Activated naive CD4-positive, alpha-beta T cell treated with anti-CD3 and anti-CD28 coated beads, Interleukin-2, amount 50 U/mL, for 72 hours (primary cell): ENCODE measurements around the gene RPGRIP1L. TPM values are rescaled to one million over a fixed set of nuclear protein-coding genes. Genes with fewer than 3 reads are reported as not detected.

ENCODE experiments used
- ATAC-seq, 2 donors: fragments of 150-1000 bp; cut with Tn5 transposase; 2 replicates each; pipeline ENCODE4 v1.10.0; 2021; ENCODE audit warnings: mild to moderate bottlenecking in 2 of 2, moderate library complexity in 2 of 2
- DNase-seq, 2 donors: peaks; one replicate each; pipeline ENCODE4 v3.0.0; 2021 to 2022; ENCODE audit warnings: low spot score in 2 of 2
- H3K27ac Mint-ChIP-seq, 2 donors: one replicate each; pipeline ENCODE4 v1.8.0; 2022; ENCODE audit warnings: mild to moderate bottlenecking in 2 of 2, mixed read lengths in 2 of 2
- H3K36me3 Mint-ChIP-seq, 2 donors: one replicate each; pipeline ENCODE4 v1.8.0; 2022; ENCODE audit warnings: mixed read lengths in 2 of 2
- H3K9me3 Mint-ChIP-seq, 2 donors: one replicate each; pipeline ENCODE4 v1.8.0; 2022; ENCODE audit warnings: mixed read lengths in 2 of 2
- total RNA-seq, 2 donors: library from RNA; stranded (reverse); gene quantifications; one replicate each; pipeline ENCODE4 v1.2.3, GENCODE V29; 2022

Gene RPGRIP1L
- total RNA-seq, 2 donors from 2014 or later: 6.3 to 7.3 TPM

GRCh38 chr16:53681354-53681753 lies 22.3 kb downstream of the RPGRIP1L start:
- DNase-seq (no peak), ATAC-seq (no peak)
- Mint-ChIP-seq H3K36me3 (peaks cover 19 to 25% of the 10 kb centered on the region in 2 donors), H3K9me3 (no peaks in the 10 kb centered on the region), H3K27ac (no peak overlapping the region)

GRCh38 chr16:53680756-53681155 lies 22.9 kb downstream of the RPGRIP1L start:
- ATAC-seq (no peak), DNase-seq (no peak)
- no peak overlapping the region for H3K27ac Mint-ChIP-seq
- H3K36me3 Mint-ChIP-seq: peaks cover 19 to 20% of the 10 kb centered on the region in 2 donors
- no peaks in the 10 kb centered on the region for H3K9me3 Mint-ChIP-seq

- no peak for DNase-seq
- no peak for ATAC-seq
- H3K27ac Mint-ChIP-seq: no peak overlapping the region
- no peaks in the 10 kb centered on the region for H3K9me3 Mint-ChIP-seq
- H3K36me3 Mint-ChIP-seq: peaks cover 8 to 12% of the 10 kb centered on the region in 2 donors
Measured at GRCh38 chr16:53678756-53679343, 24.8 kb downstream of the RPGRIP1L start.

- Mint-ChIP-seq H3K27ac (no peak overlapping the region), H3K36me3 (peaks cover under 1 to 7% of the 10 kb centered on the region in 2 donors), H3K9me3 (no peaks in the 10 kb centered on the region)
- ATAC-seq (no peak), DNase-seq (no peak)
Measured at GRCh38 chr16:53678155-53678554, 25.5 kb downstream of the RPGRIP1L start.

GRCh38 chr16:53673189-53673588 lies 30.5 kb downstream of the RPGRIP1L start:
- H3K27ac Mint-ChIP-seq: no peak overlapping the region
- H3K9me3 Mint-ChIP-seq: no peaks in the 10 kb centered on the region
- no peak for ATAC-seq
- no peaks in the 10 kb centered on the region for H3K36me3 Mint-ChIP-seq
- no peak for DNase-seq

- Mint-ChIP-seq H3K9me3 (no peaks in the 10 kb centered on the region), H3K27ac (no peak overlapping the region), H3K36me3 (no peaks in the 10 kb centered on the region)
- DNase-seq: no peak
- ATAC-seq: no peak
Measured at GRCh38 chr16:53672461-53672860, 31.2 kb downstream of the RPGRIP1L start.

GRCh38 chr16:53668869-53669268 lies 34.8 kb downstream of the RPGRIP1L start:
- ATAC-seq: no peak
- Mint-ChIP-seq H3K27ac (no peak overlapping the region), H3K36me3 (no peaks in the 10 kb centered on the region), H3K9me3 (no peaks in the 10 kb centered on the region)
- no peak for DNase-seq

GRCh38 chr16:53666786-53667415 lies 36.8 kb downstream of the RPGRIP1L start:
- Mint-ChIP-seq H3K9me3 (no peaks in the 10 kb centered on the region), H3K27ac (no peak overlapping the region), H3K36me3 (no peaks in the 10 kb centered on the region)
- DNase-seq (no peak), ATAC-seq (no peak)

- no peaks in the 10 kb centered on the region for H3K36me3 Mint-ChIP-seq
- DNase-seq (peak in 1 of 2 donors; percentile 10), ATAC-seq (peak; percentile 98 to 99)
- no peaks in the 10 kb centered on the region for H3K9me3 Mint-ChIP-seq
- peak overlapping the region in 1 of 2 donors; percentile 50 for H3K27ac Mint-ChIP-seq
Measured at GRCh38 chr16:53664724-53665345, 38.8 kb downstream of the RPGRIP1L start.

GRCh38 chr16:53662072-53662471 lies 41.6 kb downstream of the RPGRIP1L start:
- Mint-ChIP-seq H3K9me3 (no peaks in the 10 kb centered on the region), H3K36me3 (no peaks in the 10 kb centered on the region), H3K27ac (no peak overlapping the region)
- DNase-seq (no peak), ATAC-seq (no peak)

- Mint-ChIP-seq H3K9me3 (no peaks in the 10 kb centered on the region), H3K36me3 (peaks cover 0 to 14% of the 10 kb centered on the region in 2 donors), H3K27ac (no peak overlapping the region)
- DNase-seq (no peak), ATAC-seq (no peak)
Measured at GRCh38 chr16:53654946-53655345, 48.7 kb downstream of the RPGRIP1L start.

- Mint-ChIP-seq H3K36me3 (peaks cover 0 to 18% of the 10 kb centered on the region in 2 donors), H3K9me3 (no peaks in the 10 kb centered on the region), H3K27ac (no peak overlapping the region)
- DNase-seq (no peak), ATAC-seq (no peak)
Measured at GRCh38 chr16:53651357-53651756, 52.3 kb downstream of the RPGRIP1L start.

- Mint-ChIP-seq H3K36me3 (peaks cover 28 to 30% of the 10 kb centered on the region in 2 donors), H3K27ac (no peak overlapping the region), H3K9me3 (peaks cover 18 to 20% of the 10 kb centered on the region in 2 donors)
- DNase-seq: no peak
- ATAC-seq: no peak
Measured at GRCh38 chr16:53646506-53646905, 57.2 kb downstream of the RPGRIP1L start.

- ATAC-seq (no peak), DNase-seq (no peak)
- Mint-ChIP-seq H3K36me3 (peaks cover 28 to 38% of the 10 kb centered on the region in 2 donors), H3K9me3 (peaks cover 18 to 20% of the 10 kb centered on the region in 2 donors), H3K27ac (no peak overlapping the region)
Measured at GRCh38 chr16:53643474-53643873, 60.2 kb downstream of the RPGRIP1L start.

- peak overlapping the region in 1 of 2 donors; percentile 66 for H3K27ac Mint-ChIP-seq
- DNase-seq (no peak), ATAC-seq (no peak)
- peaks cover 28 to 41% of the 10 kb centered on the region in 2 donors for H3K36me3 Mint-ChIP-seq
- H3K9me3 Mint-ChIP-seq: peaks cover 18 to 20% of the 10 kb centered on the region in 2 donors
Measured at GRCh38 chr16:53642094-53642493, 61.6 kb downstream of the RPGRIP1L start.

- no peak for ATAC-seq
- DNase-seq: no peak
- peaks cover 0 to 13% of the 10 kb centered on the region in 2 donors for H3K36me3 Mint-ChIP-seq
- no peaks in the 10 kb centered on the region for H3K9me3 Mint-ChIP-seq
- no peak overlapping the region for H3K27ac Mint-ChIP-seq
Measured at GRCh38 chr16:53636978-53637377, 66.7 kb downstream of the RPGRIP1L start.

- ATAC-seq: no peak
- Mint-ChIP-seq H3K9me3 (no peaks in the 10 kb centered on the region), H3K27ac (peak overlapping the region in 1 of 2 donors; percentile 5), H3K36me3 (peaks cover 0 to 5% of the 10 kb centered on the region in 2 donors)
- no peak for DNase-seq
Measured at GRCh38 chr16:53632526-53632925, 71.1 kb downstream of the RPGRIP1L start.
